ENCODE data around the gene GRID1.

DNA sequence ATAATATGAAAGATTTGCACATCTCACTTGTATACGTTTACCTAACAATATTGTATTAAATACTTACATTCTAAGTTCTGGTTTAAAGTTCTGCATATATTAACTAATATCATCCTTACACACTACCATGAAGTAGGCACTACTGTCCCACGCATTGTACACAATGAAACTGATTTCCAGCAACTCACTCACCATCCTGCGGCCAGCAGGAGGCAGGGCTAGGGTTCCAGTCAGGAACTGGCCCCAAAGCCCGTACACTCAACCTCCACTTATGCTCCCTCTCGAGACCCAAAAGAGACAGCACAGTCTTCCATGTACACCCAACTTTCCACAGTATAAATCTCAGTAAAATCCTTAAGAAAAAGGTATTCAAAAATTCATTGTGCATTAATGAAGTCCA is 41.4 kb downstream of the GRID1 start:
- TF ChIP-seq SPI1 (IDR thresholded peaks at IDR 0.05; ENCODE audit: low read depth, low read length), result no peak
- TF ChIP-seq POLR2A (IDR thresholded peaks at IDR 0.05; ENCODE audit: low read depth, low read length), result no peak

All from GM12891 (cell line).